Mesothelial cell of epicardium (in vitro differentiated cells): ENCODE results near the gene BORCS5. TPM values are rescaled to one million over a fixed set of nuclear protein-coding genes. Genes with fewer than 3 reads are reported as not detected.

Source experiments
- DNase-seq, 2 experiments: peaks; one replicate each; pipeline ENCODE4 v3.0.0; 2021; ENCODE audit warnings: low spot score in 2 of 2; ENCODE audit not compliant: unreplicated experiment in 2 of 2
- H3K27ac Mint-ChIP-seq: 2 replicates; pipeline ENCODE4 v1.8.0; 2021; ENCODE audit warnings: mixed read lengths
- H3K27me3 Mint-ChIP-seq: 2 replicates; pipeline ENCODE4 v1.8.0; 2021; ENCODE audit warnings: low read depth, mixed read lengths
- H3K36me3 Mint-ChIP-seq: 2 replicates; pipeline ENCODE4 v1.8.0; 2021; ENCODE audit warnings: mixed read lengths
- H3K4me1 Mint-ChIP-seq: 2 replicates; pipeline ENCODE4 v1.8.0; 2021; ENCODE audit warnings: mixed read lengths
- H3K4me3 Mint-ChIP-seq: 2 replicates; pipeline ENCODE4 v1.8.0; 2021; ENCODE audit warnings: mild to moderate bottlenecking, moderate library complexity, mixed read lengths
- H3K9me3 Mint-ChIP-seq: 2 replicates; pipeline ENCODE4 v1.8.0; 2021; ENCODE audit warnings: mixed read lengths
- total RNA-seq: library from RNA; stranded (reverse); gene quantifications from 3 replicates; pipeline ENCODE4 v1.2.1, GENCODE V29; 2021
- TF ChIP-seq, protein P1 (sequence below): fragments of 200-600 bp; sonication (generic); IDR thresholded peaks from one replicate; pipeline ENCODE4 v1.5.0; 2021; ENCODE audit warnings: antibody characterized with exemption; ENCODE audit not compliant: unreplicated experiment

Gene BORCS5
- total RNA-seq, 1 donor from 2014 or later: 11.0 TPM

DNA sequence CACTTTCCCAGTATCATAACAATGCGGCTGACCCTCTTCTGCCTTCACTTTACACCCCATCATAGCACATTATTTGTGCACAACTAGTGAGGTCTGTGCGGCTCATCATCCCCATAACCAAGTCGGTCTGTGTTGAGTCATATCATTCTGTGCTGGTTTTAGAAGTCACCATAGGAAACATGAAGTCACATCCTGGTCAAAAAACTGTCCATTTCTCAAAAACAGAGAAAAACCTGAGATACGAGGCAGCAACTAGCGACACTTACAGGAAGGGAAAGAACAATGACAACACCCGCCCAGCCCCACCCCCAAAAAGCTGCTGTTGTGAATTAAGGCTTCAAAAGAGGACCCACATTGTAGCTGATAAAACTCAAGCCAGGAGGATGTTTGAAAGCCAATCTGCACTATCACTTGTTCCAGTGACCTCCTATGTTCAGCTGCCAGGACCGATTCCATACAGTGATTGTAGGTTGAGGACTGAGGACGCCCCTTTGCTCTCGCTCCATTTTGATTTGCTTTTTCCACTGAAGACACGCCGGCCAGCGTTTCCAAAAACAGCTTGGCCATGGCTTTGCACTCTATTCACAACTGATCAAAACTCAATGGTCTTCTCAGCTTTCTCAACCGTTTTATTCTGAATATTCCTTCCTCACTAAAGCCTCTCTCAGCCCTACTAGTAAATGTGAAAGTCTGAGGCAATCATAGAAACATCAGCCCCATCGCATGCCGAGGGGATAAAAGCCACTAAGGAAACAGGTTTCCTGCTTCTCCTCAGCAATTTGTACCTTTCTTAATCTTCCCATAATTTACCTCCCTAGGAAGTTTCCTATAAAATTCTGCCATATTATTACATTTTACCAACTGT, 118.3 kb downstream of the BORCS5 start:
- no peaks in the 10 kb centered on the region for H3K4me1 Mint-ChIP-seq
- H3K27ac Mint-ChIP-seq: no peak overlapping the region
- H3K4me3 Mint-ChIP-seq: no peak overlapping the region
- TF ChIP-seq, protein P1, sequence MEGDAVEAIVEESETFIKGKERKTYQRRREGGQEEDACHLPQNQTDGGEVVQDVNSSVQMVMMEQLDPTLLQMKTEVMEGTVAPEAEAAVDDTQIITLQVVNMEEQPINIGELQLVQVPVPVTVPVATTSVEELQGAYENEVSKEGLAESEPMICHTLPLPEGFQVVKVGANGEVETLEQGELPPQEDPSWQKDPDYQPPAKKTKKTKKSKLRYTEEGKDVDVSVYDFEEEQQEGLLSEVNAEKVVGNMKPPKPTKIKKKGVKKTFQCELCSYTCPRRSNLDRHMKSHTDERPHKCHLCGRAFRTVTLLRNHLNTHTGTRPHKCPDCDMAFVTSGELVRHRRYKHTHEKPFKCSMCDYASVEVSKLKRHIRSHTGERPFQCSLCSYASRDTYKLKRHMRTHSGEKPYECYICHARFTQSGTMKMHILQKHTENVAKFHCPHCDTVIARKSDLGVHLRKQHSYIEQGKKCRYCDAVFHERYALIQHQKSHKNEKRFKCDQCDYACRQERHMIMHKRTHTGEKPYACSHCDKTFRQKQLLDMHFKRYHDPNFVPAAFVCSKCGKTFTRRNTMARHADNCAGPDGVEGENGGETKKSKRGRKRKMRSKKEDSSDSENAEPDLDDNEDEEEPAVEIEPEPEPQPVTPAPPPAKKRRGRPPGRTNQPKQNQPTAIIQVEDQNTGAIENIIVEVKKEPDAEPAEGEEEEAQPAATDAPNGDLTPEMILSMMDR: no peak
- H3K9me3 Mint-ChIP-seq: peaks cover 13% of the 10 kb centered on the region
- DNase-seq: no peak
- H3K36me3 Mint-ChIP-seq: peaks cover 63% of the 10 kb centered on the region
- H3K27me3 Mint-ChIP-seq: no peaks in the 10 kb centered on the region

- TF ChIP-seq, protein P1: no peak
- Mint-ChIP-seq H3K9me3 (peaks cover 5% of the 10 kb centered on the region), H3K36me3 (peaks cover 47% of the 10 kb centered on the region)
These were observed 120.1 kb downstream of the BORCS5 start for GRCh38 chr12:12476857-12477531.

DNA sequence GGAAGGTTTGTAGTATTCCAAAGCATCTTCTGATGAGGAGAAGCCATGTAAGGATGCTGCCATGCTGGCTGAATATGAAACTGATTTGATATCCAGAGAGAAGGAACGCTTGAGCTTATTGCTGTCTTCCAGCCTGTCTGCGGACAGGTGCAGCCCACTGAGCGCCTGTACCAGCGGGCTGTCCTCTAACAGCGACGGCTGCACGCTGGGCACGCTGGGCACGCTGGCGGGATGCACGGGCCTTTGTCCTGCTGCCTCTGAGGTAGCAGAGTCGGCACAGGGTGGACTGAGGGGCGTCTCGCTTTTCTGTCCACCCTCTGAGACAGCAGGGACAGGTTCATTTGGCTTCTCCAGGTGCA, 120.6 kb downstream of the BORCS5 start:
- Mint-ChIP-seq H3K27ac (no peak overlapping the region), H3K4me1 (no peaks in the 10 kb centered on the region), H3K9me3 (peaks cover 5% of the 10 kb centered on the region), H3K27me3 (no peaks in the 10 kb centered on the region), H3K36me3 (peaks cover 47% of the 10 kb centered on the region), H3K4me3 (no peak overlapping the region)
- DNase-seq: no peak
- TF ChIP-seq, protein P1: no peak

More at GRCh38 chr12:12476857-12477531, 120.1 kb downstream of the BORCS5 start:
- H3K4me3 Mint-ChIP-seq: no peak overlapping the region
- no peaks in the 10 kb centered on the region for H3K27me3 Mint-ChIP-seq
- DNase-seq: no peak
- no peak overlapping the region for H3K27ac Mint-ChIP-seq
- H3K4me1 Mint-ChIP-seq: no peaks in the 10 kb centered on the region

- Mint-ChIP-seq H3K4me3 (no peak overlapping the region), H3K27ac (no peak overlapping the region), H3K9me3 (no peaks in the 10 kb centered on the region), H3K36me3 (peaks cover 43% of the 10 kb centered on the region), H3K4me1 (no peaks in the 10 kb centered on the region), H3K27me3 (no peaks in the 10 kb centered on the region)
- TF ChIP-seq, protein P1: no peak
- no peak for DNase-seq
These were observed 123.2 kb downstream of the BORCS5 start for GRCh38 chr12:12480074-12480473.

DNA sequence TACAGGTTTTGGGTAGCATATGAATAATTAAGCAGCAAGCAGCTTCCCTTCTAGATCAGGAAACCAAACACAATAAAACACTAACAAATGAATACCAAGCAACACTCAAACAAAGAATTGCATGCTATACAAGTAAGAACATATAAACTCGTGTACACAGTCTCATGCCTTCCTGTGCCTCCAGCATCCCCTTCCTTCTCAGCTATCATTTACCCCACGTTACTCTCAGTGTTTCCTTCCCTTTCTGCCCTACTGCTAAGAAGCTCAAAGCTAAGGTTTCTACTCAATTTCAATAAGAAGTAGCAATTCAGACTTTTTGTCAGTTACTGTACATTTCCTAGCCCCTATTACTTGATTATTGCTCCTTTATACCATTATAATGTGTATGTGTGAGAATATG, 124.8 kb downstream of the BORCS5 start:
- Mint-ChIP-seq H3K27ac (no peak overlapping the region), H3K9me3 (no peaks in the 10 kb centered on the region), H3K27me3 (no peaks in the 10 kb centered on the region), H3K4me3 (no peak overlapping the region), H3K4me1 (no peaks in the 10 kb centered on the region), H3K36me3 (peaks cover 41% of the 10 kb centered on the region)
- TF ChIP-seq, protein P1: no peak
- DNase-seq: no peak
